PFSK-1 (cell line): ENCODE results near the gene XIRP2.

Experiments used
- TAF1 ChIP-seq: IDR thresholded peaks from 2 replicates; pipeline ENCODE4 v1.6.1; 2012; ENCODE audit warnings: low read length, control low read depth, borderline replicate concordance; ENCODE audit not compliant: insufficient read depth
- TF ChIP-seq, protein P1 (sequence below), 2 experiments: IDR thresholded peaks; 2 replicates each; pipeline versions ENCODE4 v1.6.1 to v1.8.0; 2011 to 2012; ENCODE audit warnings: low read depth in 2 of 2, low read length in 2 of 2, control low read depth in 1 of 2, inconsistent platforms in 1 of 2, mild to moderate bottlenecking in 1 of 2, moderate library complexity in 1 of 2; ENCODE audit not compliant: insufficient read depth in 1 of 2

DNA sequence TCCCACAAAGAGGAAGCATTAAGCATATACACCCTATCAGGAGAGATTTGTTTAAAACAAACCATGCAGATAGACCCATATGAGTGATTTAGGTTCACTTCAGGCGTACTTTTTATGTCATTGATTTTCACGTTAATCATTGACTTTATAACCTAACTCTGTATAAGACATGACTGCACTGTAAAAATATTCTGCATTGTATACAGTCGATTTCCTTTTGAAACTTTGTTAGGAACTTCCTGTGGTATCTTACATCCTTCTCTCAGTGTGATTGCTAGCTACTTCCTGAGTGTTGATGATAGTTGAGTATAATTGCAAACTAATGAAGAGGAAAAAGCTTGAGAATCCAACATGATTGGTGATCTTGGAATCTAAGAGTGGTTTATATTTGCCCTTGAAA is 69.4 kb downstream of the XIRP2 start:
- TF ChIP-seq TAF1 = no peak
- TF ChIP-seq, protein P1, sequence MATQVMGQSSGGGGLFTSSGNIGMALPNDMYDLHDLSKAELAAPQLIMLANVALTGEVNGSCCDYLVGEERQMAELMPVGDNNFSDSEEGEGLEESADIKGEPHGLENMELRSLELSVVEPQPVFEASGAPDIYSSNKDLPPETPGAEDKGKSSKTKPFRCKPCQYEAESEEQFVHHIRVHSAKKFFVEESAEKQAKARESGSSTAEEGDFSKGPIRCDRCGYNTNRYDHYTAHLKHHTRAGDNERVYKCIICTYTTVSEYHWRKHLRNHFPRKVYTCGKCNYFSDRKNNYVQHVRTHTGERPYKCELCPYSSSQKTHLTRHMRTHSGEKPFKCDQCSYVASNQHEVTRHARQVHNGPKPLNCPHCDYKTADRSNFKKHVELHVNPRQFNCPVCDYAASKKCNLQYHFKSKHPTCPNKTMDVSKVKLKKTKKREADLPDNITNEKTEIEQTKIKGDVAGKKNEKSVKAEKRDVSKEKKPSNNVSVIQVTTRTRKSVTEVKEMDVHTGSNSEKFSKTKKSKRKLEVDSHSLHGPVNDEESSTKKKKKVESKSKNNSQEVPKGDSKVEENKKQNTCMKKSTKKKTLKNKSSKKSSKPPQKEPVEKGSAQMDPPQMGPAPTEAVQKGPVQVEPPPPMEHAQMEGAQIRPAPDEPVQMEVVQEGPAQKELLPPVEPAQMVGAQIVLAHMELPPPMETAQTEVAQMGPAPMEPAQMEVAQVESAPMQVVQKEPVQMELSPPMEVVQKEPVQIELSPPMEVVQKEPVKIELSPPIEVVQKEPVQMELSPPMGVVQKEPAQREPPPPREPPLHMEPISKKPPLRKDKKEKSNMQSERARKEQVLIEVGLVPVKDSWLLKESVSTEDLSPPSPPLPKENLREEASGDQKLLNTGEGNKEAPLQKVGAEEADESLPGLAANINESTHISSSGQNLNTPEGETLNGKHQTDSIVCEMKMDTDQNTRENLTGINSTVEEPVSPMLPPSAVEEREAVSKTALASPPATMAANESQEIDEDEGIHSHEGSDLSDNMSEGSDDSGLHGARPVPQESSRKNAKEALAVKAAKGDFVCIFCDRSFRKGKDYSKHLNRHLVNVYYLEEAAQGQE (IDR thresholded peaks at IDR 0.05; ENCODE audit: insufficient read depth in 1 of 2, low read depth in 2 of 2, low read length in 2 of 2) = no peak
